Mucosa of gallbladder (tissue), 1 donor: Measurements from ENCODE around the gene DLX1. TPM values are rescaled to one million over a fixed set of nuclear protein-coding genes. Genes with fewer than 3 reads are reported as not detected.
"Not testable (repeated sequence)": the region's sequence is repeated elsewhere in the genome, so short reads cannot be mapped to it uniquely, and the experiment has no call there.

ENCODE experiments used
- DNase-seq: peaks from one replicate; pipeline ENCODE4 v3.0.0-alpha.2; 2020; ENCODE audit warnings: low spot score
- total RNA-seq: library from RNA; stranded (reverse); gene quantifications from one replicate; pipeline ENCODE4 v1.2.1, GENCODE V29; 2021
- donor health status: DM: no; HTN: no; CAD: no.

The DLX1 gene
- total RNA-seq, 1 donor from 2014 or later = 0.46 TPM

DNA sequence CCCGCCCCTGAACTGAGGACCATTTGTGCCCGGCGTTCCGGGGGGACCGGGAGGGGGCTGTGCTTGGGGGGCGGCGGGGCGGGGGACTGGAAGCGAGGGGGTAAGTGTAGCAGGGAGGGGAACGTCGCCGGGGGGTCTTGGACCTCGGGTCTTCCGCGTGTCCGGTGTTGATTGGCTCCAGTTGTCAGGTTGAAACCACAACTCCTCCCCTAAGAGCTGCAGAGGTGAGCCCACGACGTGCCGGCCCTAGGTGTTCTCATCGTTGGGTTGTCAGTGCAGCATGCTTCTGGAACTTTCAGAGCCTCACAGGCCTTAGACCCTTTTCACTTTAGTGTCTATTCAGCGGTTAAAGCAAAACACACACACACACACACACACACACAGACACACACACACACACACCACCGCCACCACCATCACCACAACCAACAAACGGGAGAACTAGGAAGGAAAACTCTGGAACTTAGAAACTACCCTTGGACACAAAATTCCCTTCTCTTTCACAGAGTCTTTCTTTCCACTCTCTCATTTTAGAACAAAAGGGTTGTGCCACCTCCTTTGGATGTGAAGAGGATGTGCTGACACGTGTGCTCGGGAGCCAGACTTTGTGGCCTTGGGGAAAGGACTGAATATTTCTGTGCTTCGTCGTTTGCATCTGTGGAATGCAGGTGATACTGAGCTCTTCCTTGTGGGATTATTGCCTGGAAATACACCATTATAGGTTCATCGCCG lies 24.1 kb downstream of the DLX1 start:
- DNase-seq = no peak

DNA sequence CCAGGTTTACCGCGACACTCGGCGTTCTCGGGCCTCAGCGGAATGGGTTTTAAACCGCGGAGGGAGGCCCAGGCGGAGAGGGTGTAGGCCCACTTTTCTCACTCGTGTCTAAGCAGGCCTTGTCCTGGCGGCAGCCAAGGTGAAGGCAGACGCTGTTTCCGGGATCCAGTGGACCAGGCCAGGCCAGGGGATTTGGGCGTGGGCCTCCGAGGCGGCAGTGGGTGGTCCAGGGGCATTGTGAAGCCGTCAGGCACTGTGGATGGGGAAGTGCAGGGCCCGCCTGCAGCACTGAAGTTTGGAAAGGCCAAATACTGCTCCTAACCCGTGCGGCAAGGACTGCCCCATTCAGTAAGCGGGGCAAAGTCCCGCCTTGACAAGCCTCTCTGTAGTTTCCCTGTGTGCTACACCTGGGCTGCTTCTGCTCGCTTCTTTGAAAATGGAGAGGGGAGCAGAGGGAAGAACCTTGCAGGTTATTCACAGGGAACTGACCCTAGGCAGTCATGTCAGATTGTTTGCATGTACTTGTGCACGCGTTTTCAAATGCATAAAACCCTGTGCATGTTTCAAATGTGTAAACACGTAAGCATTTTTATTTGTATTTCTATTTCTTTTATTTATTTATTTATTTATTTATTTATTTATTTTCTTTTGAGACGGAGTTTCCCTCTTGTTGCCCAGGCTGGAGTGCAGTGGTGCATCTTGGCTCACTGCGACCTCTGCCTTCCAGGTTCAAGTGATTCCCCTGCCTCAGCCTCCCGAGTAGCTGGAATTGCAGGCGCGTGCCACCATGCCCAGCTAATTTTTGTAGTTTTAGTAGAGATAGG lies 24.9 kb downstream of the DLX1 start:
- DNase-seq = no peak

- DNase-seq = no peak
Observed at GRCh38 chr2:172113617-172114016, 28.3 kb downstream of the DLX1 start.

- not testable (repeated sequence) for DNase-seq
Observed at GRCh38 chr2:172114176-172114575, 28.9 kb downstream of the DLX1 start.

DNA sequence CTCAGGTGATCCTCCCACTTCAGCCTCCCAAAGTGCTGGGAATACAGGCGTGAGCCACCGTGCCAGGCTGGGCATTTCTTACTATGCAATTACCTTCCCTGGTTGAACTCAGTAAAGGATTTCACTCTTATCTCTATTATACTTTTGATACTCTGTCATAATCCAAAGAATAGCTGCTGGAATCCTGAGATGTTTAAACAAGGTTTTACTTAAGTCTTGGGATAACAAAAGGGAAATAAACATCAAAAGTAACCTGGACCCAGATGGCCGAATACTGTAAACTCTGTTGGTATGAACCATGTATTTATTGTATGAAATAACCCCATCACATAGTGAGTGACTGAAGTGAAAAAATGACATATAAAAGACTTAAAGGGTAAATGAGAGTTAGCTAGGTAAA lies 29.3 kb downstream of the DLX1 start:
- DNase-seq = no peak

DNA sequence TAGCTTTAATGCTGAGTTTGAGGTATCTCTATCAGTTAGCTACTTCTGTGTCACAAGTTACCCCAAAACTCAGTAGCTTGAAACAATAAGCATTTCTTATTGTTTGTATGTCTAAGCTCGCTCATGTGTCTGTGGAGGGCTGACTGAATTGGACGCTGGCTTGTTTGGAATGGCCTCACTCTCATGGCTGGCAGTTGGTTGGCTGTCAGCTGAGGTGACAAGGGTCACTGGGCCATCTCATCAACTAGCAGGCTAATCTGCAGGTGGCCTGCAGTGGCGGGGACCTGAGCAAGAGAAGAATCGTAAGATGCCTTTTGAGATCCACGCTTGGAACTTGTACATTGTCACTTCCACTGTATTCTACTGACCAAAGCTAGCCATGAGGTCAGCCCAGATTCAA lies 30.8 kb downstream of the DLX1 start:
- DNase-seq = no peak

DNA sequence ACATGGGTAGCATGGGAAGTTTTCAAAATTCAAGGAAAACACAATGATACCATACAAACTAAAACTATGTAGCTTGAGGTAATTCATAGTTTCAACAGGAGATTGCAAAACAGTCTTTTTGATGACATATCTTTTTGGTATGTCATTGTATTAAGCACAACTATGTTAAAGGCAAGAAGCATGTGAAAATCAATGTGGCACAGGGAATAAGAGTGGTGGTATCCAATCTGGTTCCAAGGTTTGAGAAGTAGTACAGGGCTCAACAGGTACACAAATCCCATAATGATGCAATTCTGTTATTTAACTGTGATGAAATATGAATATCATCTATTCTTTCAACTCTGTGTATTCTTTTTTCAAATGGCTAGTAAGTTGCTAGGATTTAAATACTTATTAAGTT lies 33.8 kb downstream of the DLX1 start:
- no peak for DNase-seq

- DNase-seq = no peak
Observed at GRCh38 chr2:172120118-172120517, 34.8 kb downstream of the DLX1 start.

DNA sequence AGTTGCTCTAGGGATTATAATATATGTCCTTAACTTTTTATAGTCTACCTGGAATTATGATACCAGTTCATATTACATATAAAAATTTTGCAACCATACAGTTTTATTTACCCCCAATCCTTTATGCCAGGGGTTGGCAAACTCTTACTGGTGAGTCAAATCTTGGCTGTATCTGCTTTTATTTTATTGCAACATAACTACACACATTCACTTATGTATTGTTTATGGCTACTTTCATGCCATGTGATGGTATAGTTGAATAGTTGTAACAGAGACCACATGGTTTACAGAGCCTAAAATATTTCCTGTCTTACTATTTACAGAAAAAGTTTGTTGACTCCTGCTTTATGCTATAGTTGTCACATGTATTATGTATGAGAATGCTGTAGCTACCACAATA lies 43.2 kb downstream of the DLX1 start:
- DNase-seq = no peak

- DNase-seq = no peak
Observed at GRCh38 chr2:172129404-172129803, 44.1 kb downstream of the DLX1 start.

- DNase-seq = no peak
Observed at GRCh38 chr2:172131713-172132555, 46.6 kb downstream of the DLX1 start.

GRCh38 chr2:172134270-172134669 lies 49.0 kb downstream of the DLX1 start:
- no peak for DNase-seq

GRCh38 chr2:172135446-172135845 lies 50.1 kb downstream of the DLX1 start:
- DNase-seq = no peak

- DNase-seq = no peak
Observed at GRCh38 chr2:172137109-172137508, 51.8 kb downstream of the DLX1 start.

DNA sequence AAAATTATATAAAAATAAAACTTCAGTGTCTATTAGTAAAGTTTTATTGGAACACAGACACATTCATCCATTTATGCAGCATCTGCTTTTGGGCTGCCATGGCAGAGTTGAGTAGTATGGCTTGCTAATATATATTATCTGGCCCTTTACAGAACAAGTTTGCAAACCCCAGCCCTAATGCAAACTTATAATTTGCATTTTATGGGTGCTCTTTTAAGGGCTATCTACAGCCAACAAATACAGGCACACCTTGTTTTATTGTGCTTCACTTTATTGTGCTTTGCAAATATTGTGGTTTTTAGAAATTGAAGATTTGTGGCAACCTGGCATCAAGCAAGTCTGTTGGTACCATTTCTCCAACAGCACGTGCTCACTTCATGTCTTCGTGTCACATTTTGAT lies 52.6 kb downstream of the DLX1 start:
- no peak for DNase-seq

DNA sequence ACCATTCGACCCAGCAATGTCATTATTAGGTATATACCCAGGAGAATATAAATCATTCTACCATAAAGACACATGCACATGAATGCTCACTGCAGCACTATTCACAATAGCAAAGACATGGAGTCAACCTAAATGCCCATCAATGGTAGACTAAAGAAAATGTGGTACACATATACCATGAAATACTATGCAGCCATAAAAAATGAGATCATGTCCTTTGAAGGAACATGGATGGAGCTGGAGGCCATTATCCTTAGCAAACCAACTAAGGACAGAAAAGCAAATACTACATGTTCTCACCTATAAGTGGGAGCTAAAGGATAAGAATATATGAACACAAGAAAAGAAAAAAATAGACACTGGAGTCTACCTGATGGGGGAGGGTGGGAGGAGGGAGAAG lies 53.4 kb downstream of the DLX1 start:
- DNase-seq = not testable (repeated sequence)

Other genes with a start within 250 kb of the DLX1 start
- 9.2 TPM for gene SLC25A12, start 191.3 kb upstream of the DLX1 start, total RNA-seq
- 24.3 TPM for gene HAT1, start 163.0 kb upstream of the DLX1 start, total RNA-seq
- 2.7 TPM for gene METAP1D, start 85.6 kb upstream of the DLX1 start, total RNA-seq
- 0.14 TPM for gene DLX2, start 17.4 kb downstream of the DLX1 start, total RNA-seq